Measurements from ENCODE around the gene NOTCH3. TPM values are rescaled to one million over a fixed set of nuclear protein-coding genes. Genes with fewer than 3 reads are reported as not detected.

The NOTCH3 gene
- total RNA-seq, 2 donors from 2014 or later = 289 to 448 TPM

- TF ChIP-seq, protein P1, sequence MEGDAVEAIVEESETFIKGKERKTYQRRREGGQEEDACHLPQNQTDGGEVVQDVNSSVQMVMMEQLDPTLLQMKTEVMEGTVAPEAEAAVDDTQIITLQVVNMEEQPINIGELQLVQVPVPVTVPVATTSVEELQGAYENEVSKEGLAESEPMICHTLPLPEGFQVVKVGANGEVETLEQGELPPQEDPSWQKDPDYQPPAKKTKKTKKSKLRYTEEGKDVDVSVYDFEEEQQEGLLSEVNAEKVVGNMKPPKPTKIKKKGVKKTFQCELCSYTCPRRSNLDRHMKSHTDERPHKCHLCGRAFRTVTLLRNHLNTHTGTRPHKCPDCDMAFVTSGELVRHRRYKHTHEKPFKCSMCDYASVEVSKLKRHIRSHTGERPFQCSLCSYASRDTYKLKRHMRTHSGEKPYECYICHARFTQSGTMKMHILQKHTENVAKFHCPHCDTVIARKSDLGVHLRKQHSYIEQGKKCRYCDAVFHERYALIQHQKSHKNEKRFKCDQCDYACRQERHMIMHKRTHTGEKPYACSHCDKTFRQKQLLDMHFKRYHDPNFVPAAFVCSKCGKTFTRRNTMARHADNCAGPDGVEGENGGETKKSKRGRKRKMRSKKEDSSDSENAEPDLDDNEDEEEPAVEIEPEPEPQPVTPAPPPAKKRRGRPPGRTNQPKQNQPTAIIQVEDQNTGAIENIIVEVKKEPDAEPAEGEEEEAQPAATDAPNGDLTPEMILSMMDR (IDR thresholded peaks at IDR 0.05) = no peak
- H3K36me3 ChIP-seq = peaks cover 60% of the 10 kb centered on the region
- peaks cover 0 to 9% of the 10 kb centered on the region in 2 donors for H3K4me1 ChIP-seq (ENCODE audit: control insufficient read depth in 1 of 2, low read depth in 2 of 2)
- H3K4me3 ChIP-seq = no peak overlapping the region
- H3K27me3 ChIP-seq (replicated peaks; ENCODE audit: insufficient read depth) = no peaks in the 10 kb centered on the region
- DNase-seq (ENCODE audit: low spot score) (no peak), ATAC-seq (ENCODE audit: insufficient number of reproducible peaks, low FRiP score, low read depth) (no peak)
- no peaks in the 10 kb centered on the region for H3K9me3 ChIP-seq
- no peak overlapping the region for H3K27ac ChIP-seq
Measured at GRCh38 chr19:15173746-15174404, 26.9 kb downstream of the NOTCH3 start.

GRCh38 chr19:15170345-15170744, 30.4 kb downstream of the NOTCH3 start:
- no peak for DNase-seq (ENCODE audit: low spot score)
- H3K27ac ChIP-seq = no peak overlapping the region
- H3K36me3 ChIP-seq = peaks cover 80% of the 10 kb centered on the region
- no peaks in the 10 kb centered on the region for H3K4me1 ChIP-seq (ENCODE audit: control insufficient read depth in 1 of 2, low read depth in 2 of 2)
- no peaks in the 10 kb centered on the region for H3K9me3 ChIP-seq
- ATAC-seq (ENCODE audit: insufficient number of reproducible peaks, low FRiP score, low read depth) = no peak
- no peaks in the 10 kb centered on the region for H3K27me3 ChIP-seq (replicated peaks; ENCODE audit: insufficient read depth)
- TF ChIP-seq, protein P1 (IDR thresholded peaks at IDR 0.05) = no peak
- no peak overlapping the region for H3K4me3 ChIP-seq

- no peak overlapping the region for H3K4me3 ChIP-seq
- TF ChIP-seq, protein P1 (IDR thresholded peaks at IDR 0.05) = no peak
- ATAC-seq (ENCODE audit: insufficient number of reproducible peaks, low FRiP score, low read depth) = no peak
- no peaks in the 10 kb centered on the region for H3K27me3 ChIP-seq (replicated peaks; ENCODE audit: insufficient read depth)
- peaks cover 81% of the 10 kb centered on the region for H3K36me3 ChIP-seq
- H3K9me3 ChIP-seq = no peaks in the 10 kb centered on the region
- DNase-seq (ENCODE audit: low spot score) = no peak
- H3K27ac ChIP-seq = no peak overlapping the region
- H3K4me1 ChIP-seq (ENCODE audit: control insufficient read depth in 1 of 2, low read depth in 2 of 2) = no peaks in the 10 kb centered on the region
Measured at GRCh38 chr19:15169541-15170285, 31.1 kb downstream of the NOTCH3 start.

- TF ChIP-seq, protein P1 (IDR thresholded peaks at IDR 0.05) = no peak
- Histone ChIP-seq H3K27ac (no peak overlapping the region), H3K27me3 (replicated peaks; ENCODE audit: insufficient read depth) (no peaks in the 10 kb centered on the region), H3K9me3 (no peaks in the 10 kb centered on the region), H3K36me3 (peaks cover 77% of the 10 kb centered on the region), H3K4me1 (ENCODE audit: control insufficient read depth in 1 of 2, low read depth in 2 of 2) (no peaks in the 10 kb centered on the region), H3K4me3 (no peak overlapping the region)
- ATAC-seq (ENCODE audit: insufficient number of reproducible peaks, low FRiP score, low read depth) (no peak), DNase-seq (ENCODE audit: low spot score) (no peak)
Measured at GRCh38 chr19:15166700-15167099, 34.1 kb downstream of the NOTCH3 start.
